Heart left ventricle (tissue), 13 donors: Measurements from ENCODE around the gene HBEGF.

Experiments
- POLR2A ChIP-seq, 2 donors: fragments of 450-650 bp; IDR thresholded peaks; one replicate each; pipeline ENCODE4 v1.6.1; 2017; ENCODE audit warnings: antibody characterized with exemption in 2 of 2, mild to moderate bottlenecking in 2 of 2, moderate library complexity in 2 of 2
- TF ChIP-seq, protein P1 (sequence below), 12 donors: fragments of 200-600 bp; sonication (generic) in 4 of 12; IDR thresholded peaks; one replicate each; pipeline versions ENCODE4 v1.5.0 to v1.8.0; 2018 to 2022; ENCODE audit warnings: antibody characterized with exemption in 12 of 12, mild to moderate bottlenecking in 5 of 12
- donor health status: ischemic (EF 13 %, LVEDD 7.1; RV severe dilation, severe dysfunction).
- donor health status: DM: no; HTN: yes; CAD: no.
- donor health status: DM: no; HTN: no; CAD: no.
- donor health status: ischemic (EF 25% LVEDD 6.9; RV normal size, moderate dysfunction).
- donor health status: ischemic (EF 25% LVEDD 5.7; RV mildly dilated, moderate dysfunction).
- donor health status: ischemic (EF 35%, LVEDD 5.7; RV mildly dilated, moderate dysfunction).
- donor health status: nonischemic (EF 11% LVEDD 7.7; RV severe dilation, severe dysfunction).
- donor health status: DM: yes; HTN: yes; CAD: no.
- donor health status: PGD.
- donor health status: ischemic (EF 29% LVEDD 5.4; RV normal size, mild dysfunction).
- donor health status: nonischemic (EF 23%, LVEDD 6.1; RV moderate dilation, normal function).

DNA sequence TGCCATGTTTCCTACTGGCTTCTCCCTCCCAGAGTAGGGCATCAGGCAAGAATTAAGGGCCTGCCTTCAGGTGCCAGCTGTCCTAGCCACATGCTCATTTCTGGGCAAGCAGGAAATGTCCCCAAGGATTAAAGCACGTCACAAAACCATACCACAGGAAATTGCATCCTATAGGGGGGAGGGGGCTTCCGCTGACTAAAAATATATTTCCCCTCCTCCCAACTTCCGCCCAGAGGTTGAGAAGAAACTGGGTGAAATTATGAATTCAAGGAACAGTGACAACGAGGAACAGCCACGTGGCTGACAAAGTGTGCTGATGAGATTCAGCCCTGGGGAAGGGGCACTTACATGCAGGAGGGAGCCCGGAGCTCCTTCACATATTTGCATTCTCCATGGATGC lies 4.1 kb downstream of the HBEGF start:
- TF ChIP-seq, protein P1, sequence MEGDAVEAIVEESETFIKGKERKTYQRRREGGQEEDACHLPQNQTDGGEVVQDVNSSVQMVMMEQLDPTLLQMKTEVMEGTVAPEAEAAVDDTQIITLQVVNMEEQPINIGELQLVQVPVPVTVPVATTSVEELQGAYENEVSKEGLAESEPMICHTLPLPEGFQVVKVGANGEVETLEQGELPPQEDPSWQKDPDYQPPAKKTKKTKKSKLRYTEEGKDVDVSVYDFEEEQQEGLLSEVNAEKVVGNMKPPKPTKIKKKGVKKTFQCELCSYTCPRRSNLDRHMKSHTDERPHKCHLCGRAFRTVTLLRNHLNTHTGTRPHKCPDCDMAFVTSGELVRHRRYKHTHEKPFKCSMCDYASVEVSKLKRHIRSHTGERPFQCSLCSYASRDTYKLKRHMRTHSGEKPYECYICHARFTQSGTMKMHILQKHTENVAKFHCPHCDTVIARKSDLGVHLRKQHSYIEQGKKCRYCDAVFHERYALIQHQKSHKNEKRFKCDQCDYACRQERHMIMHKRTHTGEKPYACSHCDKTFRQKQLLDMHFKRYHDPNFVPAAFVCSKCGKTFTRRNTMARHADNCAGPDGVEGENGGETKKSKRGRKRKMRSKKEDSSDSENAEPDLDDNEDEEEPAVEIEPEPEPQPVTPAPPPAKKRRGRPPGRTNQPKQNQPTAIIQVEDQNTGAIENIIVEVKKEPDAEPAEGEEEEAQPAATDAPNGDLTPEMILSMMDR (IDR thresholded peaks at IDR 0.05): no peak
- TF ChIP-seq POLR2A (IDR thresholded peaks at IDR 0.05): no peak
